Tibial nerve (tissue), 4 donors: Measurements from ENCODE around the gene PLEKHG7.

Experiments
- EP300 ChIP-seq, 2 donors: sonication (generic); formaldehyde crosslinking; IDR thresholded peaks; one replicate each; pipeline ENCODE4 v1.6.1; 2017; ENCODE audit warnings: antibody characterized with exemption in 2 of 2, mild to moderate bottlenecking in 1 of 2
- POLR2A ChIP-seq, 2 donors: fragments of 450-650 bp; IDR thresholded peaks; one replicate each; pipeline ENCODE4 v1.6.1; 2017; ENCODE audit warnings: antibody characterized with exemption in 2 of 2, mild to moderate bottlenecking in 2 of 2, moderate library complexity in 2 of 2
- TF ChIP-seq, protein P1 (sequence below), 5 experiments: fragments of 200-600 bp in 3 of 5; fragments of 450-650 bp in 2 of 5; sonication (generic) in 3 of 5; IDR thresholded peaks; one replicate each; pipeline ENCODE4 v1.5.1; 2016 to 2019; ENCODE audit warnings: antibody characterized with exemption in 5 of 5, mild to moderate bottlenecking in 3 of 5, moderate library complexity in 2 of 5

DNA sequence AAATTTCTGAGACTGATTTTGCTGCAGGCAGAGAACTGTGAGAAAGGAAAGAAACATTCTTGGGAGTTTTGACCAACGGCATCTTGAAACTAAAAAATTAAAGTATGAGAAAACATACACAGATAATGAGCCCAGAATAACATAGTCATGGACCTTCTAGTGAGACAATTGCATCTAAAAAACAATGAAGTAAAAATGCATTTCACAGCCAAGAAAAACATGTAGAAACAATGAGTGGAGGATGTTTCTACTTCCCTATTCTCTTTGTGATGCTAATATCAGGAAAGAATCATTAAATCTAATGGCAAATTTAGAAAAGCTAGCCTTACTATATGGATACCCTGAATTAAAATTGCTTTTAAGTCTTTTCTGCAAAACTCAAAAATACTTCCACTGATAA, 12.2 kb upstream of the PLEKHG7 start:
- TF ChIP-seq, protein P1, sequence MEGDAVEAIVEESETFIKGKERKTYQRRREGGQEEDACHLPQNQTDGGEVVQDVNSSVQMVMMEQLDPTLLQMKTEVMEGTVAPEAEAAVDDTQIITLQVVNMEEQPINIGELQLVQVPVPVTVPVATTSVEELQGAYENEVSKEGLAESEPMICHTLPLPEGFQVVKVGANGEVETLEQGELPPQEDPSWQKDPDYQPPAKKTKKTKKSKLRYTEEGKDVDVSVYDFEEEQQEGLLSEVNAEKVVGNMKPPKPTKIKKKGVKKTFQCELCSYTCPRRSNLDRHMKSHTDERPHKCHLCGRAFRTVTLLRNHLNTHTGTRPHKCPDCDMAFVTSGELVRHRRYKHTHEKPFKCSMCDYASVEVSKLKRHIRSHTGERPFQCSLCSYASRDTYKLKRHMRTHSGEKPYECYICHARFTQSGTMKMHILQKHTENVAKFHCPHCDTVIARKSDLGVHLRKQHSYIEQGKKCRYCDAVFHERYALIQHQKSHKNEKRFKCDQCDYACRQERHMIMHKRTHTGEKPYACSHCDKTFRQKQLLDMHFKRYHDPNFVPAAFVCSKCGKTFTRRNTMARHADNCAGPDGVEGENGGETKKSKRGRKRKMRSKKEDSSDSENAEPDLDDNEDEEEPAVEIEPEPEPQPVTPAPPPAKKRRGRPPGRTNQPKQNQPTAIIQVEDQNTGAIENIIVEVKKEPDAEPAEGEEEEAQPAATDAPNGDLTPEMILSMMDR (IDR thresholded peaks at IDR 0.05): no peak
- TF ChIP-seq POLR2A (IDR thresholded peaks at IDR 0.05) (no peak), EP300 (IDR thresholded peaks at IDR 0.05) (no peak)
